ENCODE results near the gene DPCD. TPM values are rescaled to one million over a fixed set of nuclear protein-coding genes. Genes with fewer than 3 reads are reported as not detected.

DPCD gene
- total RNA-seq, 2 experiments from 2014 or later: 0.31 to 0.96 TPM

DNA sequence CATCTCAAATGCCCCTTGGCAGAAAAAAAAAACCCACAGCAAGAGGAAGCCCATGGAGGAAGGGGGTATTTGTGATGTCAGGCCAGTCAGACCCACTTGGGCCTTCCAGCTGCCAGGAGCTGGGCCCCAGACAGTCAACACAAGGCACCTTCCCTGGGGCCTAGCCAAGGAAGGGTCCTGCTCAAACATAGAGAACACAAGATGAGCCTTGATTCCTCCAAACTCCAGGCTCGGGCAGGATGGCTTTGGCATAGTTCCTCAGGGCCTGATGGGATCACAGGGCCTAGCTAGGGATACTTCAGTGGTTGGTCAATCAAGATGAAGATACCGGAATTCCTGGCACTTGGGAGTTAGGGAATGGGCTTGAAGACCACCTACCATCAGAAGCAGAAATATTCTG, 30.8 kb downstream of the DPCD start:
- no peak for DNase-seq
- ATAC-seq (ENCODE audit: poor library complexity): no peak
- H3K36me3 Mint-ChIP-seq (ENCODE audit: low read depth): peaks cover 69% of the 10 kb centered on the region
- H3K9me3 Mint-ChIP-seq: no peaks in the 10 kb centered on the region
- POLR2A ChIA-PET: no interaction called here
- CTCF ChIA-PET: interaction anchor here (0.7 kb wide), 1 partner anchor 10 kb away, joined by 3 read pairs; no protein-coding TSS in a partner anchor
- H3K4me3 Mint-ChIP-seq: no peak overlapping the region
- H3K27ac Mint-ChIP-seq: peak overlapping the region; percentile 70
- Histone ChIP-seq H3K27ac (ENCODE audit: low read depth in 1 of 2, low read length in 2 of 2) (no peak overlapping the region), H3K36me3 (ENCODE audit: insufficient read depth, low read length) (peaks cover 86% of the 10 kb centered on the region), H3K4me3 (ENCODE audit: low read length) (no peak overlapping the region), H3K4me1 (ENCODE audit: insufficient read depth, low read length) (no peaks in the 10 kb centered on the region), H3K9me3 (ENCODE audit: control insufficient read depth in 1 of 2, insufficient read depth in 1 of 2, low read length in 2 of 2) (no peaks in the 10 kb centered on the region), H3K27me3 (ENCODE audit: control insufficient read depth in 1 of 2, insufficient read depth in 2 of 2, low read length in 2 of 2) (no peaks in the 10 kb centered on the region)
- no peaks in the 10 kb centered on the region for H3K4me1 Mint-ChIP-seq (ENCODE audit: low read depth)
- no peaks in the 10 kb centered on the region for H3K27me3 Mint-ChIP-seq
- TF ChIP-seq, protein P1, sequence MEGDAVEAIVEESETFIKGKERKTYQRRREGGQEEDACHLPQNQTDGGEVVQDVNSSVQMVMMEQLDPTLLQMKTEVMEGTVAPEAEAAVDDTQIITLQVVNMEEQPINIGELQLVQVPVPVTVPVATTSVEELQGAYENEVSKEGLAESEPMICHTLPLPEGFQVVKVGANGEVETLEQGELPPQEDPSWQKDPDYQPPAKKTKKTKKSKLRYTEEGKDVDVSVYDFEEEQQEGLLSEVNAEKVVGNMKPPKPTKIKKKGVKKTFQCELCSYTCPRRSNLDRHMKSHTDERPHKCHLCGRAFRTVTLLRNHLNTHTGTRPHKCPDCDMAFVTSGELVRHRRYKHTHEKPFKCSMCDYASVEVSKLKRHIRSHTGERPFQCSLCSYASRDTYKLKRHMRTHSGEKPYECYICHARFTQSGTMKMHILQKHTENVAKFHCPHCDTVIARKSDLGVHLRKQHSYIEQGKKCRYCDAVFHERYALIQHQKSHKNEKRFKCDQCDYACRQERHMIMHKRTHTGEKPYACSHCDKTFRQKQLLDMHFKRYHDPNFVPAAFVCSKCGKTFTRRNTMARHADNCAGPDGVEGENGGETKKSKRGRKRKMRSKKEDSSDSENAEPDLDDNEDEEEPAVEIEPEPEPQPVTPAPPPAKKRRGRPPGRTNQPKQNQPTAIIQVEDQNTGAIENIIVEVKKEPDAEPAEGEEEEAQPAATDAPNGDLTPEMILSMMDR (IDR thresholded peaks at IDR 0.05): no peak
- intact Hi-C loops (cut with DNase I, micrococcal nuclease): no loop called here

DNA sequence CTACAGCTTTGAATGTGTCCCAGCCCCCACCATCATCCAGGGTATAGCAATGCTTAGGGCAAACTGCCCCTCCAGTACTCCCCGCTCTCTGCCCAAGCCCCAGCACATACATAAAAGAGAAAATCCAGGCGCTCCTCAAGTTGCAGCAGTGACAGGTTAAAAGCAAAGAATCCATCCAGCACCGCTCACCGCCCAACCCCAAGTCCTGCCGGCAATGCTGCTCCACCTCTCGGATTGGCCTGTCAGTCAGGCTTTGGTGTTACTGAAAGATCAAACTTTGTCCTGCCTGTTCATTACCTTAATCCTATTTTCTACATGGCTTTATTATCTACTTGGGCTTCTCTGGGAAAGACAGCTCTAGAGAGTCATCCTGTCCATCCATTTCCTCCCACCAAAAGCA, 31.9 kb downstream of the DPCD start:
- DNase-seq (no peak), ATAC-seq (ENCODE audit: poor library complexity) (no peak)
- Mint-ChIP-seq H3K9me3 (no peaks in the 10 kb centered on the region), H3K4me1 (ENCODE audit: low read depth) (no peaks in the 10 kb centered on the region), H3K36me3 (ENCODE audit: low read depth) (peaks cover 80% of the 10 kb centered on the region), H3K4me3 (no peak overlapping the region), H3K27ac (no peak overlapping the region), H3K27me3 (no peaks in the 10 kb centered on the region)
- ChIA-PET POLR2A (no interaction called here), CTCF (no interaction called here)
- H3K36me3 ChIP-seq (ENCODE audit: insufficient read depth, low read length): peaks cover 90% of the 10 kb centered on the region
- no peak overlapping the region for H3K4me3 ChIP-seq (ENCODE audit: low read length)
- no peak overlapping the region for H3K27ac ChIP-seq (ENCODE audit: low read depth in 1 of 2, low read length in 2 of 2)
- no peaks in the 10 kb centered on the region for H3K9me3 ChIP-seq (ENCODE audit: control insufficient read depth in 1 of 2, insufficient read depth in 1 of 2, low read length in 2 of 2)
- TF ChIP-seq, protein P1 (IDR thresholded peaks at IDR 0.05): no peak
- H3K27me3 ChIP-seq (ENCODE audit: control insufficient read depth in 1 of 2, insufficient read depth in 2 of 2, low read length in 2 of 2): no peaks in the 10 kb centered on the region
- intact Hi-C loops (cut with DNase I, micrococcal nuclease): no loop called here
- H3K4me1 ChIP-seq (ENCODE audit: insufficient read depth, low read length): no peaks in the 10 kb centered on the region

DNA sequence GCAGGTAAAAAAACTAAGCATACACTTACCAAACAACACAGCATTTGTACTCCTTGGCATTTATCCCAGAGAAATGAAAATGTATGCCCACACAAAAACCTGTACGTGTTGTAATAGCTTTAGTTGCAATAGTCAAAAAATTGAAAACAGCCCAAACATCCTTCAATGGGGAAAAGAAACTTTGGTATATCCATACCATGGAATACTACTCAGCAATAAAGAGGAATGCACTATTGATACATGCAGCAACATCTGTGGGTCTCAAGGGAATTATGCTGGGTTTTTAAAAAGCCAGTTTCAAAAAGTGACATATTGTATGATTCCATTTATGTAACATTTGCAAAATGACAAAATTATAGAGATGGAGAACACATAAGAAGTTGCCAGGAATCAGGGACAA, 35.4 kb downstream of the DPCD start:
- POLR2A ChIA-PET: no interaction called here
- Histone ChIP-seq H3K4me1 (ENCODE audit: insufficient read depth, low read length) (no peaks in the 10 kb centered on the region), H3K4me3 (ENCODE audit: low read length) (no peak overlapping the region), H3K27ac (ENCODE audit: low read depth in 1 of 2, low read length in 2 of 2) (no peak overlapping the region), H3K9me3 (ENCODE audit: control insufficient read depth in 1 of 2, insufficient read depth in 1 of 2, low read length in 2 of 2) (no peaks in the 10 kb centered on the region), H3K36me3 (ENCODE audit: insufficient read depth, low read length) (peaks cover 76% of the 10 kb centered on the region), H3K27me3 (ENCODE audit: control insufficient read depth in 1 of 2, insufficient read depth in 2 of 2, low read length in 2 of 2) (no peaks in the 10 kb centered on the region)
- Mint-ChIP-seq H3K27ac (no peak overlapping the region), H3K36me3 (ENCODE audit: low read depth) (peaks cover 87% of the 10 kb centered on the region), H3K4me3 (no peak overlapping the region), H3K9me3 (no peaks in the 10 kb centered on the region), H3K4me1 (ENCODE audit: low read depth) (peaks cover 10% of the 10 kb centered on the region), H3K27me3 (no peaks in the 10 kb centered on the region)
- TF ChIP-seq, protein P1 (IDR thresholded peaks at IDR 0.05): no peak
- intact Hi-C loops (cut with DNase I, micrococcal nuclease): no loop called here
- DNase-seq (no peak), ATAC-seq (ENCODE audit: poor library complexity) (no peak)
- CTCF ChIA-PET: no interaction called here

All from CD4-positive, alpha-beta T cell (primary cell).